GM23338 (cell line): Measurements from ENCODE around the gene DUSP18. TPM values are rescaled to one million over a fixed set of nuclear protein-coding genes. Genes with fewer than 3 reads are reported as not detected.

Experiments
- ATAC-seq: fragments of 200-7000 bp; cut with Tn5 transposase; 3 replicates; pipeline ENCODE4 v1.9.1; 2020
- DNase-seq: peaks from one replicate; pipeline ENCODE4 v3.0.0-alpha.2; 2015; ENCODE audit warnings: low spot score
- H2AFZ ChIP-seq: fragments of 200-600 bp; sonication (generic); 2 replicates; pipeline ENCODE4 v1.8.0; 2016; ENCODE audit warnings: antibody characterized with exemption, mild to moderate bottlenecking, moderate library complexity
- H3F3A ChIP-seq: fragments of 200-600 bp; sonication (generic); replicated peaks from 2 replicates; pipeline ENCODE4 v1.8.0; 2017; ENCODE audit warnings: antibody characterized with exemption, mixed run types, low read depth
- H3K27ac ChIP-seq: fragments of 200-600 bp; sonication (generic); 2 replicates; pipeline ENCODE4 v1.6.1; 2016; ENCODE audit warnings: low read depth
- H3K27me3 ChIP-seq: fragments of 200-600 bp; sonication (generic); 2 replicates; pipeline ENCODE4 v1.8.0; 2016; ENCODE audit warnings: mild to moderate bottlenecking, mixed run types, moderate library complexity; ENCODE audit not compliant: insufficient read depth
- H3K36me3 ChIP-seq: fragments of 200-600 bp; sonication (generic); 2 replicates; pipeline ENCODE4 v1.8.0; 2016; ENCODE audit warnings: mild to moderate bottlenecking; ENCODE audit not compliant: insufficient read depth
- H3K4me1 ChIP-seq: fragments of 200-600 bp; sonication (generic); 2 replicates; pipeline ENCODE4 v1.8.0; 2016; ENCODE audit warnings: mild to moderate bottlenecking, moderate library complexity; ENCODE audit not compliant: insufficient read depth
- H3K4me2 ChIP-seq: fragments of 200-600 bp; sonication (generic); 2 replicates; pipeline ENCODE4 v1.7.1; 2017; ENCODE audit warnings: mixed run types
- H3K4me3 ChIP-seq: fragments of 200-600 bp; sonication (generic); 2 replicates; pipeline ENCODE4 v1.6.1; 2016; ENCODE audit warnings: mixed run types
- H3K79me2 ChIP-seq: fragments of 200-600 bp; sonication (generic); replicated peaks from 2 replicates; pipeline ENCODE4 v1.8.0; 2017; ENCODE audit warnings: mild to moderate bottlenecking; ENCODE audit not compliant: insufficient read depth
- H3K9me2 ChIP-seq: fragments of 200-600 bp; sonication (generic); 2 replicates; pipeline ENCODE4 v1.8.0; 2017; ENCODE audit not compliant: insufficient read depth
- H4K20me1 ChIP-seq: fragments of 200-600 bp; sonication (generic); replicated peaks from 2 replicates; pipeline ENCODE4 v1.8.0; 2017; ENCODE audit warnings: mild to moderate bottlenecking; ENCODE audit not compliant: insufficient read depth
- H3K27ac Mint-ChIP-seq: 2 replicates; pipeline ENCODE4 v1.8.0; 2020; ENCODE audit warnings: inconsistent platforms, mild to moderate bottlenecking, moderate library complexity, mixed read lengths
- H3K27me3 Mint-ChIP-seq: 3 replicates; pipeline ENCODE4 v1.8.0; 2022; ENCODE audit warnings: low read depth, mild to moderate bottlenecking, moderate library complexity, mixed read lengths, inconsistent platforms; ENCODE audit not compliant: insufficient read depth, poor library complexity
- H3K36me3 Mint-ChIP-seq: 3 replicates; pipeline ENCODE4 v1.8.0; 2021; ENCODE audit warnings: low read depth, mild to moderate bottlenecking, inconsistent platforms, moderate library complexity, mixed read lengths
- H3K4me1 Mint-ChIP-seq: 3 replicates; pipeline ENCODE4 v1.8.0; 2020; ENCODE audit warnings: mild to moderate bottlenecking, inconsistent platforms, mixed read lengths
- H3K4me3 Mint-ChIP-seq: 3 replicates; pipeline ENCODE4 v1.8.0; 2021; ENCODE audit warnings: moderate library complexity, mild to moderate bottlenecking, inconsistent platforms, mixed read lengths
- H3K9me3 Mint-ChIP-seq: 3 replicates; pipeline ENCODE4 v1.8.0; 2020; ENCODE audit warnings: moderate library complexity, mild to moderate bottlenecking, inconsistent platforms, mixed read lengths
- CTCF ChIP-seq, 2 experiments: fragments of 200-600 bp in 1 of 2; sonication (generic) in 1 of 2; conservative IDR thresholded peaks; 2 replicates each; pipeline versions ENCODE4 v1.5.1 to v1.6.1; 2016 to 2017; ENCODE audit warnings: antibody characterized with exemption in 2 of 2, low read depth in 2 of 2, mild to moderate bottlenecking in 2 of 2, moderate library complexity in 1 of 2
- EZH2phosphoT487 ChIP-seq: fragments of 200-600 bp; sonication (generic); IDR thresholded peaks from one replicate; pipeline ENCODE4 v1.8.1; 2018; ENCODE audit warnings: antibody characterized with exemption; ENCODE audit not compliant: unreplicated experiment
- JUNB ChIP-seq: IDR thresholded peaks from one replicate; pipeline ENCODE4 v1.6.1; 2016; ENCODE audit warnings: antibody characterized with exemption; ENCODE audit not compliant: unreplicated experiment
- NANOG ChIP-seq: IDR thresholded peaks from 2 replicates; pipeline ENCODE4 v1.6.1; 2016; ENCODE audit warnings: antibody characterized with exemption, borderline replicate concordance
- POLR2AphosphoS5 ChIP-seq: IDR thresholded peaks from 2 replicates; pipeline ENCODE4 v1.6.1; 2016; ENCODE audit warnings: antibody characterized with exemption, low read depth
- REST ChIP-seq: IDR thresholded peaks from one replicate; pipeline ENCODE4 v1.6.1; 2018; ENCODE audit warnings: antibody characterized with exemption; ENCODE audit not compliant: unreplicated experiment
- STAT1 ChIP-seq: IDR thresholded peaks from one replicate; pipeline ENCODE4 v1.6.1; 2016; ENCODE audit warnings: antibody characterized with exemption; ENCODE audit not compliant: unreplicated experiment
- ZNF331 ChIP-seq: fragments of 250-450 bp; sonication (Bioruptor Pico); IDR thresholded peaks from 2 replicates; pipeline ENCODE4 v1.5.0; 2020; ENCODE audit warnings: low read depth, mild to moderate bottlenecking, moderate library complexity
- ZNF462 ChIP-seq: fragments of 250-450 bp; sonication (Bioruptor Pico); IDR thresholded peaks from 2 replicates; pipeline ENCODE4 v1.5.0; 2020; ENCODE audit warnings: mild to moderate bottlenecking, moderate library complexity
- polyA plus RNA-seq: library from polyadenylated mRNA; unstranded; fragments of >200 nt; fragmentation: Nextera tagmentation; extraction: Ambion mirVana; gene quantifications from 2 replicates; pipeline ENCODE4 v1.2.1, GENCODE V29; 2016
- total RNA-seq: library from RNA; depleted of rRNA; stranded (reverse); fragments of >200 nt; shearing (Covaris generic); gene quantifications from 2 replicates; pipeline ENCODE4 v1.2.3, GENCODE V29; 2014

DUSP18 gene
- total and polyA plus RNA-seq, 2 experiments from 2014 or later, result 2.2 to 2.7 TPM

- TF ChIP-seq CTCF (conservative IDR thresholded peaks at IDR 0.05; ENCODE audit: low read depth in 2 of 2), result no peak
These were observed 13.3 kb downstream of the DUSP18 start (continued) for GRCh38 chr22:30654361-30654760.

- H3K27me3 Mint-ChIP-seq, result peaks cover 13% of the 10 kb centered on the region
- ATAC-seq, result no peak
- peaks cover 3% of the 10 kb centered on the region; the same call in 1 of the 3 replicates for H3K9me3 Mint-ChIP-seq
- Histone ChIP-seq H3F3A (peaks cover 2% of the 10 kb centered on the region; the same call in 1 of the 2 replicates), H3K4me3 (no peak overlapping the region), H3K79me2 (no peaks in the 10 kb centered on the region), H3K4me1 (peaks cover 4% of the 10 kb centered on the region), H3K9me2 (no peaks in the 10 kb centered on the region), H3K4me2 (no peak overlapping the region), H3K36me3 (no peaks in the 10 kb centered on the region), H3K27ac (no peak overlapping the region), H3K27me3 (no peaks in the 10 kb centered on the region), H2AFZ (no peak overlapping the region), H4K20me1 (no peaks in the 10 kb centered on the region)
- DNase-seq, result no peak
- peaks cover 7% of the 10 kb centered on the region; the same call in 1 of the 3 replicates for H3K36me3 Mint-ChIP-seq
- TF ChIP-seq STAT1 (no peak), JUNB (no peak), REST (no peak), CTCF (conservative IDR thresholded peaks at IDR 0.05; ENCODE audit: low read depth in 2 of 2) (no peak), ZNF462 (CRISPR knock-in tag) (no peak), EZH2phosphoT487 (no peak), NANOG (no peak), ZNF331 (CRISPR knock-in tag) (no peak), POLR2AphosphoS5 (no peak)
- no peak overlapping the region for H3K27ac Mint-ChIP-seq
- H3K4me1 Mint-ChIP-seq, result peaks cover 6% of the 10 kb centered on the region
- H3K4me3 Mint-ChIP-seq, result no peak overlapping the region
These were observed 14.8 kb downstream of the DUSP18 start for GRCh38 chr22:30652852-30653251.
